Mesenteric fat pad (tissue), 1 donor: Measurements from ENCODE around the gene CFAP126. TPM values are rescaled to one million over a fixed set of nuclear protein-coding genes. Genes with fewer than 3 reads are reported as not detected.

Experiments used
- total RNA-seq: library from RNA; stranded (reverse); fragmentation: NEBNext Ultra II Directional; extraction: Animal tissue kit (Norgen Biotek cat#: 25700); gene quantifications from one replicate; pipeline ENCODE4 v1.2.1, GENCODE V29; 2021
- donor health status: DM: yes; HTN: yes; CAD: no.

The CFAP126 gene
- total RNA-seq, 1 donor from 2014 or later, result not detected

Other genes with a start within 250 kb of the CFAP126 start
- 66.9 TPM for gene PFDN2, start 249.8 kb downstream of the CFAP126 start, total RNA-seq
- gene NIT1, start 249.8 kb downstream of the CFAP126 start, total RNA-seq, result 32.7 TPM
- 61.9 TPM for gene DEDD, start 235.2 kb downstream of the CFAP126 start, total RNA-seq
- 75.5 TPM for gene UFC1, start 213.9 kb downstream of the CFAP126 start, total RNA-seq
- 16.5 TPM for gene USP21, start 208.4 kb downstream of the CFAP126 start, total RNA-seq
- gene PPOX, start 201.4 kb downstream of the CFAP126 start, total RNA-seq, result 19.4 TPM
- gene B4GALT3, start 190.4 kb downstream of the CFAP126 start, total RNA-seq, result 32.1 TPM
- gene ADAMTS4, start 168.8 kb downstream of the CFAP126 start, total RNA-seq, result 438 TPM
- 96.1 TPM for gene NDUFS2, start 165.5 kb downstream of the CFAP126 start, total RNA-seq
- 176 TPM for gene FCER1G, start 152.6 kb downstream of the CFAP126 start, total RNA-seq
- gene APOA2, start 144.2 kb downstream of the CFAP126 start, total RNA-seq, result not detected
- gene TOMM40L, start 141.8 kb downstream of the CFAP126 start, total RNA-seq, result 18.5 TPM
- gene NR1I3, start 129.7 kb downstream of the CFAP126 start, total RNA-seq, result not detected
- 0.22 TPM for gene PCP4L1, start 109.1 kb downstream of the CFAP126 start, total RNA-seq
- gene MPZ, start 57.9 kb downstream of the CFAP126 start, total RNA-seq, result 5.5 TPM
- 201 TPM for gene SDHC, start 53.5 kb downstream of the CFAP126 start, total RNA-seq
- 161 TPM for gene FCGR2A, start 137.6 kb upstream of the CFAP126 start, total RNA-seq
- gene HSPA6, start 156.7 kb upstream of the CFAP126 start, total RNA-seq, result 6.8 TPM
- gene FCGR3A, start 181.9 kb upstream of the CFAP126 start, total RNA-seq, result 117 TPM